Adrenal gland (tissue), 12 donors: ENCODE data around the gene ARHGAP10. TPM values are rescaled to one million over a fixed set of nuclear protein-coding genes. Genes with fewer than 3 reads are reported as not detected.

Source experiments
- DNase-seq, 7 donors: peaks; one replicate each; pipeline ENCODE4 v3.0.0-alpha.2; 2019 to 2020
- H3K27ac ChIP-seq, 5 donors: fragments of 200-600 bp; sonication (generic) in 4 of 5; 1 replicate in 3 of 5; 2 replicates in 2 of 5; pipeline versions ENCODE4 v1.5.1 to v1.8.0; 2016 to 2020; ENCODE audit warnings: mild to moderate bottlenecking in 1 of 5
- H3K27me3 ChIP-seq: fragments of 200-600 bp; 2 replicates; pipeline ENCODE4 v1.8.0; 2021
- H3K36me3 ChIP-seq, 2 donors: fragments of 200-600 bp; replicated peaks in 1 of 2; 1 replicate in 1 of 2; 2 replicates in 1 of 2; pipeline versions ENCODE4 v1.5.1 to v1.8.0; 2018 to 2022
- H3K4me1 ChIP-seq, 2 donors: fragments of 200-600 bp; replicated peaks in 1 of 2; 1 replicate in 1 of 2; 2 replicates in 1 of 2; pipeline versions ENCODE4 v1.5.1 to v1.8.0; 2018 to 2021
- H3K4me3 ChIP-seq, 4 donors: fragments of 200-600 bp; sonication (generic) in 3 of 4; one replicate each; pipeline ENCODE4 v1.5.1; 2016 to 2018
- H3K9me3 ChIP-seq, 3 donors: fragments of 200-600 bp; sonication (generic) in 1 of 3; replicated peaks in 1 of 3; 1 replicate in 2 of 3; 2 replicates in 1 of 3; pipeline versions ENCODE4 v1.5.1 to v1.8.0; 2016 to 2021
- CTCF ChIP-seq, 6 experiments: fragments of 450-650 bp in 4 of 6; fragments of 200-600 bp in 2 of 6; sonication (generic) in 1 of 6; IDR thresholded peaks; 1 replicate in 5 of 6; 2 replicates in 1 of 6; pipeline versions ENCODE4 v1.5.1 to v1.8.0; 2016 to 2021; ENCODE audit warnings: antibody characterized with exemption in 6 of 6, mild to moderate bottlenecking in 2 of 6, moderate library complexity in 1 of 6
- POLR2A ChIP-seq, 2 donors: fragments of 450-650 bp; IDR thresholded peaks; one replicate each; pipeline ENCODE4 v1.6.1; 2017; ENCODE audit warnings: antibody characterized with exemption in 2 of 2, mild to moderate bottlenecking in 2 of 2, moderate library complexity in 1 of 2
- WGBS, 4 donors: extraction: QIAGEN DNeasy Blood & Tissue Kit in 2 of 4; methylation state at CpG; one replicate each; pipeline versions ENCODE4 v1.1.5 to v1.1.7; 2013 to 2017; 5-methylcytosine and 5-hydroxymethylcytosine counted together
- intact Hi-C, 2 donors: fragments of 100-400 bp; cut with DNase I; formaldehyde crosslinking; loops; one replicate each; pipeline versions ENCODE4 v1.14.1 to v1.15.0; 2022 to 2023
- polyA plus RNA-seq, 3 donors: library from polyadenylated mRNA; stranded (reverse); fragments of 200-250 nt in 2 of 3; fragments of 350-450 nt in 1 of 3; fragmentation: Illumina TruSeq in 1 of 3; extraction: RNeasy Lipid Tissue Mini Kit (QIAGEN cat#74804) in 1 of 3; gene quantifications; one replicate each; pipeline ENCODE4 v1.2.3, GENCODE V29; 2013 to 2014
- total RNA-seq, 9 donors: library from RNA; depleted of rRNA in 4 of 9; stranded (reverse); fragments of >200 nt in 4 of 9; fragments of 120-200 nt in 1 of 9; fragmentation: NEBNext Ultra II Directional in 1 of 9; extraction: Animal tissue kit (Norgen Biotek cat#: 25700) in 1 of 9; gene quantifications; one replicate each; pipeline versions ENCODE4 v1.1.0 to v1.2.4, GENCODE V29; 2013 to 2023
- donor health status: healthy with polysubstance abuse.
- donor health status: Bipolar disorder and iron deficiency.
- donor health status: DM: yes; HTN: yes; CAD: no.
- donor health status: DM: no; HTN: no; CAD: no.
- donor health status: DM: no; HTN: no; CAD: no.
- donor health status: DM: yes; HTN: yes; CAD: no.

The ARHGAP10 gene
- total and polyA plus RNA-seq, 12 donors = 7.0 to 40.8 (median 22.1) TPM

DNA sequence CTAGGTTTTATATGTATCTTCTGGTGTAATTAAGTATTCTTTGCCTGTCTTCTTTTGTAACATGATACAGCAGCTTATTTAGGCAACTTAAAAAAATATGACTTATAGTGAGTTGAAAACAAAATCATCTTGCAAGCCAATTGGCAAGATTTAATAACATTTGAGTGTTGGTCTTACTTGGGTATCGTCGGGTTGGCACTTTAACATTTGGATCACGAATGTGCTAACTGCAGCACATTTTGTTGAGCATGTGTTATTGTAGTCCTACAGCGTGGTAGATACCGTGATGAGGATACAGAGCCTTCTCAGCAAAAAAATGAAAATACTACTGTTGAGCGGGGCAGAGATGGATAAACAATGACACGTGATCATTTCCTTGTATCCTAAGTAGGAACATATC lies 295.3 kb downstream of the ARHGAP10 start:
- H3K4me3 ChIP-seq = no peak overlapping the region
- TF ChIP-seq POLR2A (IDR thresholded peaks at IDR 0.05) = no peak
- no peak for TF ChIP-seq CTCF (IDR thresholded peaks at IDR 0.05)

DNA sequence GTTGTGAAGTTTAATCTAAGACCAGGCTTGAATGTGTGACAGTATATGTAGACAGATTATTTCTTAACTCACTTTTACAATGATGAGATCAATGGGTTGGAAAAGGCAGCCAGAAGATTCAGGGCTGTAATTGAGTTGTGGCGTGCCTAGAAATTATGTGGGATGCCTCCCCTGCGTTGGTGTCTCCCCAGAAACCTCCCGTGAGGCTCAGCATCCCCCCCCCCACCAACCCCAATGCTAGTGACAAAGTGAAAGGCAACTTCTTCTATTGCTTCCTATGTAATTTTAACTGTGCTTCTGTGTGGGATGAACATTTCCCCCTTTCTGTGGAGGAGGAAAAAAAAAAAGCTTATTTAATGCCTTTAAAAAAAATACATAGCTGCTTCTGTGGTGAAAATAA lies 297.9 kb downstream of the ARHGAP10 start:
- no peak for DNase-seq
- Histone ChIP-seq H3K36me3 (no peaks in the 10 kb centered on the region), H3K27me3 (no peaks in the 10 kb centered on the region), H3K9me3 (no peaks in the 10 kb centered on the region), H3K27ac (no peak overlapping the region), H3K4me3 (no peak overlapping the region), H3K4me1 (peaks cover 0 to 6% of the 10 kb centered on the region in 2 donors)
- WGBS, 4 donors = 70 to 89% (median 82%) methylated on average over 3 of the region's 3 CpGs
- no peak for TF ChIP-seq POLR2A (IDR thresholded peaks at IDR 0.05)
- TF ChIP-seq CTCF (IDR thresholded peaks at IDR 0.05) = no peak
- intact Hi-C loops = no loop called here

More for the DNA sequence above, 295.3 kb downstream of the ARHGAP10 start:
- Histone ChIP-seq H3K27ac (no peak overlapping the region), H3K4me1 (peaks cover 0 to 6% of the 10 kb centered on the region in 2 donors), H3K27me3 (no peaks in the 10 kb centered on the region), H3K9me3 (no peaks in the 10 kb centered on the region), H3K36me3 (no peaks in the 10 kb centered on the region)
- intact Hi-C loops = no loop called here
- DNase-seq = no peak
- 90 to 94% (median 93%) methylated on average over 7 of the region's 7 CpGs for WGBS, 4 donors

DNA sequence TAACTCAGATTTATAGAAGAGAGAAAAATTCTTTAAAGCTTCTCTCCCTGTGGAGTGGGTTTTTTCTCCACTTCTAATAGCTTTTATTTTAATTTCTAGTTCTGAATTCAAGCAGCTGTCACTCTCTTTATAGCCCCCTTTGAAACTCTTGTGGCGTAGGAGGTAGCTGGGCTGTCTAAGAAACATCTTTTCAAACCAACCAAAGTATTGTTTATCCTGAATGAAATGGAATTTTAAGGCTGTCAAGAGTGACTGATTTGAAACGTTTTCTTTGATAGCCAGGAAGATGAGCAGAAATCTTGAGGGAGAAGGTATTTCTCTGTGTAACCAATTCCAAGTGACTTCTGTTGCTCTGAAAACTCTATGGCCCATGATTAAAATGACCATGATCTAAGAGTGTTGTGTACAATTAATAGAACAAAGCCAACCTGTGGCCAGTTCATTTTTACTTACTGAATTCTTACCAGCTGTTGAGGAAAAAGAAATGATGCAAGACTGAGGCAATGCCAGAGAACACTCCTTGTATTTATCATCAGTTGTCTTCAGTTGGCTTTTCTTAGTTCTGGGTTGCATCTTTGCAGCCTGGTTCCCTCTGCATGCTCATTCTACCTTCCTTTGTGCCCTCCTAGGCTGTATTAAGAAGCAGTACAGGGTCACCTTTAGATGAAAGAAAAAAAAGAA lies 298.4 kb downstream of the ARHGAP10 start:
- TF ChIP-seq POLR2A (IDR thresholded peaks at IDR 0.05) (no peak), CTCF (IDR thresholded peaks at IDR 0.05) (no peak)
- H3K9me3 ChIP-seq = no peaks in the 10 kb centered on the region
- intact Hi-C loops = no loop called here
- WGBS, 4 donors = 76 to 80% (median 76%) methylated on average over 2 of the region's 2 CpGs
- no peak overlapping the region for H3K4me3 ChIP-seq
- no peak overlapping the region for H3K27ac ChIP-seq
- DNase-seq = no peak
- peaks cover 0 to 6% of the 10 kb centered on the region in 2 donors for H3K4me1 ChIP-seq
- no peaks in the 10 kb centered on the region for H3K27me3 ChIP-seq
- H3K36me3 ChIP-seq = no peaks in the 10 kb centered on the region

GRCh38 chr4:148034813-148035212 lies 302.9 kb downstream of the ARHGAP10 start:
- no peaks in the 10 kb centered on the region for H3K4me1 ChIP-seq
- no peak overlapping the region for H3K4me3 ChIP-seq
- no peaks in the 10 kb centered on the region for H3K36me3 ChIP-seq
- no peaks in the 10 kb centered on the region for H3K9me3 ChIP-seq
- TF ChIP-seq CTCF (IDR thresholded peaks at IDR 0.05) = no peak
- TF ChIP-seq POLR2A (IDR thresholded peaks at IDR 0.05) = no peak
- no peak overlapping the region for H3K27ac ChIP-seq
- 33 to 55% (median 40%) methylated on average over 1 of the region's 1 CpG for WGBS, 4 donors
- DNase-seq = no peak
- no peaks in the 10 kb centered on the region for H3K27me3 ChIP-seq
- intact Hi-C loops = no loop called here
